Prostate gland (tissue), 2 donors: ENCODE measurements around the gene BTBD1. TPM values are rescaled to one million over a fixed set of nuclear protein-coding genes. Genes with fewer than 3 reads are reported as not detected.

ENCODE experiments used
- DNase-seq: peaks from one replicate; pipeline ENCODE4 v3.0.0-alpha.2; 2019; ENCODE audit warnings: low spot score
- H3K27ac ChIP-seq, 2 donors: fragments of 200-600 bp; sonication (generic); 2 replicates each; pipeline ENCODE4 v1.5.1; 2017 to 2019
- H3K27me3 ChIP-seq: fragments of 200-600 bp; sonication (generic); replicated peaks from 2 replicates; pipeline ENCODE4 v1.5.1; 2019; ENCODE audit not compliant: insufficient read depth
- H3K36me3 ChIP-seq, 2 donors: fragments of 200-600 bp; sonication (generic); 1 replicate in 1 of 2; 2 replicates in 1 of 2; pipeline versions ENCODE4 v1.5.1 to v1.8.1; 2017 to 2019
- H3K4me1 ChIP-seq: fragments of 200-600 bp; sonication (generic); replicated peaks from 2 replicates; pipeline ENCODE4 v1.5.1; 2019
- H3K4me3 ChIP-seq, 2 donors: fragments of 200-600 bp; sonication (generic); 2 replicates each; pipeline ENCODE4 v1.5.1; 2017 to 2019
- H3K9me3 ChIP-seq: fragments of 200-600 bp; sonication (generic); 2 replicates; pipeline ENCODE4 v1.5.1; 2017
- POLR2A ChIP-seq: fragments of 450-650 bp; IDR thresholded peaks from one replicate; pipeline ENCODE4 v1.6.1; 2016; ENCODE audit warnings: antibody characterized with exemption, mild to moderate bottlenecking
- POLR2AphosphoS5 ChIP-seq: sonication (generic); formaldehyde crosslinking; IDR thresholded peaks from one replicate; pipeline ENCODE4 v1.6.1; 2017; ENCODE audit warnings: antibody characterized with exemption
- WGBS: methylation state at CpG from one replicate; pipeline ENCODE4 v1.1.5; 2018; 5-methylcytosine and 5-hydroxymethylcytosine counted together
- intact Hi-C: fragments of 100-400 bp; cut with DNase I; formaldehyde crosslinking; loops from one replicate; pipeline ENCODE4 v1.14.2; 2022
- total RNA-seq, 2 donors: library from RNA; depleted of rRNA; stranded (reverse); fragments of >200 nt; gene quantifications; one replicate each; pipeline ENCODE4 v1.1.0, GENCODE V29; 2016
- TF ChIP-seq, protein P1 (sequence below), 4 experiments: fragments of 200-600 bp in 2 of 4; fragments of 450-650 bp in 2 of 4; sonication (generic) in 2 of 4; IDR thresholded peaks; 1 replicate in 3 of 4; 2 replicates in 1 of 4; pipeline ENCODE4 v1.5.1; 2016 to 2019; ENCODE audit warnings: antibody characterized with exemption in 4 of 4, mild to moderate bottlenecking in 2 of 4, moderate library complexity in 2 of 4

The BTBD1 gene
- total RNA-seq, 2 donors from 2014 or later: 56.6 to 71.3 TPM

DNA sequence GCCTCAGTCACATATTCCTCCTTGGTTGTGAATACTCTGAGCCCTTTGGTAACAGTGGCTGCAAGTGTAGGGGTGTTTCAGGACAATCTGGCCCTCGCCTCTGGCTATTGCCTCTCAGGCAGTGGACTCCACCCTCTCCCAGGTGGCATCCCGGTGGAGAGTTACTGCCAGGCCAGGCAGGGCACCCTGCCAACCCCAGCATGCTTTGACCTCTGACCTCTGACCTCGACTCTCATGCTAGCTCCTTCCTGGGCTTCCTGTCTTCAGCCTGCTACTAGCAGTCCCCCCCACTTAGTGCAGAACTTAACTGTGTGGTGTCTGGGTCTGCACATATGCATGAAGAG lies 45.9 kb upstream of the BTBD1 start:
- Histone ChIP-seq H3K4me3 (no peak overlapping the region), H3K36me3 (no peaks in the 10 kb centered on the region), H3K27ac (no peak overlapping the region), H3K27me3 (no peaks in the 10 kb centered on the region), H3K9me3 (no peaks in the 10 kb centered on the region), H3K4me1 (no peaks in the 10 kb centered on the region)
- DNase-seq: no peak
- TF ChIP-seq POLR2AphosphoS5 (no peak), POLR2A (no peak)
- TF ChIP-seq, protein P1, sequence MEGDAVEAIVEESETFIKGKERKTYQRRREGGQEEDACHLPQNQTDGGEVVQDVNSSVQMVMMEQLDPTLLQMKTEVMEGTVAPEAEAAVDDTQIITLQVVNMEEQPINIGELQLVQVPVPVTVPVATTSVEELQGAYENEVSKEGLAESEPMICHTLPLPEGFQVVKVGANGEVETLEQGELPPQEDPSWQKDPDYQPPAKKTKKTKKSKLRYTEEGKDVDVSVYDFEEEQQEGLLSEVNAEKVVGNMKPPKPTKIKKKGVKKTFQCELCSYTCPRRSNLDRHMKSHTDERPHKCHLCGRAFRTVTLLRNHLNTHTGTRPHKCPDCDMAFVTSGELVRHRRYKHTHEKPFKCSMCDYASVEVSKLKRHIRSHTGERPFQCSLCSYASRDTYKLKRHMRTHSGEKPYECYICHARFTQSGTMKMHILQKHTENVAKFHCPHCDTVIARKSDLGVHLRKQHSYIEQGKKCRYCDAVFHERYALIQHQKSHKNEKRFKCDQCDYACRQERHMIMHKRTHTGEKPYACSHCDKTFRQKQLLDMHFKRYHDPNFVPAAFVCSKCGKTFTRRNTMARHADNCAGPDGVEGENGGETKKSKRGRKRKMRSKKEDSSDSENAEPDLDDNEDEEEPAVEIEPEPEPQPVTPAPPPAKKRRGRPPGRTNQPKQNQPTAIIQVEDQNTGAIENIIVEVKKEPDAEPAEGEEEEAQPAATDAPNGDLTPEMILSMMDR (IDR thresholded peaks at IDR 0.05): no peak
- 50% methylated on average over 3 of the region's 3 CpGs for WGBS
- intact Hi-C loops: no loop called here

DNA sequence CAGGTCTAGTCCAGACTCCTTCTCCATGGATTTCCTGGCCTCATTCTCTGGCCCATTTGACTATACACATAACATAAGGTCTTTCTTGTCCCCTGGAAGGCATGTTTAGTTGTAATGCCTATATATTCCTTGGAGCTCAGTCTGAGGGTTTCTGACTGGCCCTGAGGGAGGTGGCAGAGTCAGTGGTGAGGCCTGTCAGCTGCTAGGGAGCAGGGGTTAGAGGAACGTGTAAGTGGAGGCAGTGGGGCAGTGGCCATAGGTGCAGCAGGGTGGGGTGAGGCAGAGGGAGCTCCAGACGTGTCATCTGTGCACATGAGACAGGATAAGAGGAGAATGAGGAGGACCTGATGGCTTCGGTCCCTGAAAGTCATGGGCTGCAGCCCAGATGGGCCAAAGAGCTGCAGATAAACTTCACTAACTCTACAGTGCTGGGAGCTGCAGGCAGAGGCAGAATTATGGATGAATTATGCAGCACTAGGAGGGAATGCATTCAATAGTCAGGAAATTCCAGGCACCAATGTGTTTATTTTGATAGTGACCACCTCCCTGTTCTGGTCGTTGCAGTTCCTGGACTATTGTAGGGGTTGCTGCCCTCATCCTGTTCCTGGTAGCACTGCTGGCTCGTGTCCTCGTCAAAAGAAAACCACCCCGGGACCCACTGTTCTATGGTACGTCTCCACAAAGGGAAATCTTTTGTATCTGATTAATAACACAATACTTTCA lies 45.3 kb upstream of the BTBD1 start:
- DNase-seq: no peak
- no peak overlapping the region for H3K27ac ChIP-seq
- intact Hi-C loops: no loop called here

DNA sequence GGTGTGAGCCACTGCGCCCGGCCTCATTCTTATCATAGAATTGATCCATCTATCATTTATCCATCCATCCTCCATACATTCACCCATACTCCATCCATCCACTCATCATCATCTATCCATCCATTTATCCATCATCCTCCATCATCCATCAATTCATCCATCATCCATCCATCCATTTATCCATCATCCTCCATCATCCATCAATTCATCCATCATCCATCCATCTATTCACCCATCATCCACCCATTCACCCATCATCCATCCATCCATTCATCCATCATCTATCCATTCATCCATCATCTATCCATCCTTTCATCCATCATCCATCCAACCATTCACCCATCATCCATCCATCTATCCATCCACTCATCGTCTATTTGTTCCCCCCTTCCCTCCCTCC lies 44.1 kb upstream of the BTBD1 start:
- TF ChIP-seq POLR2A (no peak), POLR2AphosphoS5 (no peak)
- TF ChIP-seq, protein P1 (IDR thresholded peaks at IDR 0.05): no peak
- DNase-seq: no peak
- Histone ChIP-seq H3K9me3 (no peaks in the 10 kb centered on the region), H3K27ac (no peak overlapping the region), H3K4me3 (no peak overlapping the region), H3K27me3 (no peaks in the 10 kb centered on the region), H3K36me3 (no peaks in the 10 kb centered on the region), H3K4me1 (no peaks in the 10 kb centered on the region)
- intact Hi-C loops: no loop called here
- WGBS: 99% methylated on average over 3 of the region's 3 CpGs

More for the DNA sequence above, 45.3 kb upstream of the BTBD1 start:
- TF ChIP-seq POLR2AphosphoS5 (no peak), POLR2A (no peak)
- TF ChIP-seq, protein P1 (IDR thresholded peaks at IDR 0.05): no peak
- H3K9me3 ChIP-seq: no peaks in the 10 kb centered on the region
- no peak overlapping the region for H3K4me3 ChIP-seq
- 69% methylated on average over 8 of the region's 8 CpGs for WGBS
- no peaks in the 10 kb centered on the region for H3K4me1 ChIP-seq
- H3K36me3 ChIP-seq: no peaks in the 10 kb centered on the region
- no peaks in the 10 kb centered on the region for H3K27me3 ChIP-seq

DNA sequence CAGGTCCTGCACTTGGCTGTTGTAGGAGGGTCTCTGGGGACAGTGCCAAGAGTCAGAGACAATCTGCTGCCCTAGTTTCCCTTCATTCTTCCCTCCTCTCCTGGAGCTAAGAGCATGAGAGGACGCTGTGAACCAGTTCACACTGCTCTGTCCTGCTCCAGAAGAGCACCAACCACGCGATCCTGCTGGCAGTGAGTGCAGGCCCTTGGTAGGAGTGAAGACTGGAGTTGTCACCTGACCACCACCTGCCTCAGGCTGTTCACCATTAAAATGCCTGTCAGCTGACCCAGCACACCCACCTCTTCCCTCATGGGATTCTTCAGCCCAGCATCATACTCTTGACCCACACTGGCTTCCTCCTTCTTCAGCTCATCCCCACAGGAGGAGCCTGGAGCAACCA lies 43.3 kb upstream of the BTBD1 start:
- no peak for TF ChIP-seq POLR2AphosphoS5
- TF ChIP-seq POLR2A: no peak
- TF ChIP-seq, protein P1 (IDR thresholded peaks at IDR 0.05): no peak
- no peak overlapping the region for H3K4me3 ChIP-seq
- 67% methylated on average over 3 of the region's 3 CpGs for WGBS
- DNase-seq: no peak
- no peak overlapping the region for H3K27ac ChIP-seq
- H3K27me3 ChIP-seq: no peaks in the 10 kb centered on the region
- no peaks in the 10 kb centered on the region for H3K4me1 ChIP-seq
- H3K9me3 ChIP-seq: no peaks in the 10 kb centered on the region
- intact Hi-C loops: no loop called here
- no peaks in the 10 kb centered on the region for H3K36me3 ChIP-seq

DNA sequence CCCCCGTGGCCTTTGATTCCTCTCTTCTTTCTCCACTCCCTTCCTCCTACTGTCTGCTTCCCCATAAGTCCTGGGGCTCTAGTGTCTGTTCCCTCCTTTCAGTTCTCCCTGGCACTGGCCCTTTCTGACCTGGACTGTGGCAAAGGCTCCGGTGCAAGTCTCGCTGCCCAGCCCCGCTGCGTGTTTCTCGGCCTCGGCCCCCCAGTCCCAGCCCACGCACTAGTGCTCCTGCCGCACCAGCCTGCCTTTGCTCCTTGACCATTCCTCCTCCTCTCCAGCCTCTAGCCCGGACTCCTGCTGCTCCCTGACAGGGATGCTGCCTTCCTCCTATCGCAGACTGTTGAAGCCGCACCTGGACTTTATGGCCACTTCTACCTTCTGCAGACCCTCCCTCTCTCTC lies 42.5 kb upstream of the BTBD1 start:
- no peak for TF ChIP-seq POLR2A
- TF ChIP-seq, protein P1 (IDR thresholded peaks at IDR 0.05): no peak
- TF ChIP-seq POLR2AphosphoS5: no peak
- no peaks in the 10 kb centered on the region for H3K4me1 ChIP-seq
- H3K4me3 ChIP-seq: no peak overlapping the region
- 89% methylated on average over 12 of the region's 12 CpGs for WGBS
- no peaks in the 10 kb centered on the region for H3K27me3 ChIP-seq
- intact Hi-C loops: no loop called here
- H3K9me3 ChIP-seq: no peaks in the 10 kb centered on the region
- H3K27ac ChIP-seq: no peak overlapping the region
- H3K36me3 ChIP-seq: no peaks in the 10 kb centered on the region
- no peak for DNase-seq
